Epidermal melanocyte (primary cell): ENCODE results near the gene PRPF18.

Source experiments
- DNase-seq: peaks from one replicate; pipeline ENCODE4 v3.0.0; 2011; ENCODE audit warnings: low spot score; ENCODE audit not compliant: insufficient read length

The PRPF18 gene

DNA sequence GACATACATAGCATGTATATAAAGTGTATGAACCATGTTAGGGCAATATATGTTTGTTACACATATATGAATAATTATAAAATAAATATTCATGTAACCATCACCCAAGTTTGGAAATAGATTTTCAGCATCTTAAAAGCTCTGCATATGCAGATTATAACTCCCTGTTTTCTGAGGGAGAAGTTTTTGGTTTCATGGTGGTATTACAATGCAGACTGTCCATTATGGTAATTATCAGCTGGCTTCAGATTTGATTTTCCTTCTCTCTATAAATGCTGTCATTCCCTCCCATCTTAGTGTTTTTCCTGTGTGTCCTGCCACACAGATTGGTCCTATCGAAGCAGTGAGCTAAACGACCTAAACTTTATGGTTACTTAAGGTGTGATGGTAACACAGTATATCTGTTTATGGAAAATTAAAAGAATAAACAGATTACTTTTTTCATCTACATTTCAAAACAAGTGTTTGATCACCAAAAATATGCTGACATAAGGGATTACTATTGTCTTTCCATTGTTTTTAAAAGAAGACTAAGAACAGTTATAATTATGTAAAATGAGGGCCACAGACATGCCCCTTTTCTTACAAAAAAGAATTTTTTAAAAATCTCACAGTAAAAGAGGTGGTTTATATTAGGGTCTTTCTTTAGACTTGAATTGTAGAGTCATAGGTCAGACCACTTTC, 17.7 kb downstream of the PRPF18 start:
- DNase-seq, result no peak

DNA sequence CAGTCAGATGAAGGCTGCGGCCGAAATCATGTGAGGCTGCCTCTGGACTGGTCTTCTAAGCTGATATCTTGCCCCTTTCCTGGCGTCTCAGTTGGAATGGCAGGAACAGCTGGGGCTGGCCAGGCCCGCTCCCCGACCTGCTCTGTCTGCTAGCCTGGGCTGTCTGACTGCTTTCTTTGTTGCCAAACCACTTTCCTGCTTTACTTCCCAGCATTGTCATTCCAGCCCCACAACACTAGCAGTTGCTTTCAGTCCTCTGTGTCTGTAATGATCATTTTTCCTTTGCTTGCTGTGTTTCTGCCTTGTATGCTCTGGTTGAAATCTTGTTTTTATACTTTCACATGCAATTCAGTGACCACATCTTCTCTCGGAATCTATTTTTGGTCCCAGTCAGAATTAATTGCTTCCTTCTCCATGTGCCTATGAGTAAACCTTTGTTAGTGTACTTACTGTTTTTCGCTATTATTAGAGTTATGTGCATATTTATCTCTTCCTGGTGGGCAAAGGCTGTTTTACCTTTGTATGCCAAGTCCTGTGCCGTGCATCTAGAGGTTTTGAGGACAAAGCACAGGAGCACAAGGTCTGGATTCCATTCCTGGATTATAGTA, 21.6 kb downstream of the PRPF18 start:
- peak; percentile 23 for DNase-seq

DNA sequence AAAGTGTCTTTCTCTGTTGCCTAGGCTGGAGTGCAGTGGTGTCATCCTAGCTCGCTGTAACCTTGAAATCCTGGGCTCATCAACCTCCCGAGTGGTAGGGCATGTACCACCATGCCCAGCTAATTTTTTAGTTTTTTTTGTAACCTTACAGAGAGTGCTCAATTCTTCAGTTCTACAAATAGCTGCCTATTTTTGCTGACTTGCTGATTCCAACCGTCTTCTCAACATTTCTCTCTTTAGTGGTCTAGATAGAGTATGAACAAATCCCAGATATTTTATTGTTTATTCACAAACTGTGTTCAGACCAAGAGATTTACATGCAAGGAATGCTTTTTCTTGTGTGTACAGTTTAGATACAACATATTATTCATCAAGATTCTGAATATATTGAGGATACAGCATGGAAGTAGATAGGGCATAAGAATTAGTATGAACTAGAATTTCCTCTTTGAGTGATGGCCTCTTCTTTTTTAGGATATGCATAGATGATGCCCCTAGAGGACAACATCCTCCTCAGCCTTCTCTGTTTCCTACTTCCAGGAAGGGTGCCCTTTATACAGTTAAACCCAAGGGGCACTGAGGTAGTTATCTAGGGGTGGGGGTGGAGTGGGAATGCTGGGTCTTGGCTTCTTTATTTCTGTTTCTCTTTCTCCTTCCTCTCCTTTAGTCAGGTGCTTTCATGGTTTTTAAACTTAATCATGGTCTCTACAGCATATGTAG, 26.0 kb downstream of the PRPF18 start:
- DNase-seq, result no peak

DNA sequence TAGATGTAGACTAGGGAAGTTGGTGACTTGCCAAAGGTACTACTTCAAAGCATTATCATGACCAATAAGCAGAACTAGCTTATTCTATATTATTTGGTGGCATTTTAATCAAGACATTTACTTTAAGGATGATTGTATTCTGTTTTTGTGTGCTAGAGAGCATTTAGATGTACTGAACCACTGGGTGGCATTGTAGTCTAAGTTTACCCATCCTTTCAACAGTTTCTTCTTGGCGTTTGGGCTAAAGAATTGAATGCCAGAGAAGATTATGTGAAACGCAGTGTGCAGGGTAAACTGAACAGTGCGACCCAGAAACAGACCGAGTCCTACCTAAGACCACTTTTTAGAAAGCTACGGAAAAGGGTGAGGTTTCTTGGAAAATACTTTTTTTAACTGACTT, 26.8 kb downstream of the PRPF18 start:
- peak; percentile 34 for DNase-seq

DNA sequence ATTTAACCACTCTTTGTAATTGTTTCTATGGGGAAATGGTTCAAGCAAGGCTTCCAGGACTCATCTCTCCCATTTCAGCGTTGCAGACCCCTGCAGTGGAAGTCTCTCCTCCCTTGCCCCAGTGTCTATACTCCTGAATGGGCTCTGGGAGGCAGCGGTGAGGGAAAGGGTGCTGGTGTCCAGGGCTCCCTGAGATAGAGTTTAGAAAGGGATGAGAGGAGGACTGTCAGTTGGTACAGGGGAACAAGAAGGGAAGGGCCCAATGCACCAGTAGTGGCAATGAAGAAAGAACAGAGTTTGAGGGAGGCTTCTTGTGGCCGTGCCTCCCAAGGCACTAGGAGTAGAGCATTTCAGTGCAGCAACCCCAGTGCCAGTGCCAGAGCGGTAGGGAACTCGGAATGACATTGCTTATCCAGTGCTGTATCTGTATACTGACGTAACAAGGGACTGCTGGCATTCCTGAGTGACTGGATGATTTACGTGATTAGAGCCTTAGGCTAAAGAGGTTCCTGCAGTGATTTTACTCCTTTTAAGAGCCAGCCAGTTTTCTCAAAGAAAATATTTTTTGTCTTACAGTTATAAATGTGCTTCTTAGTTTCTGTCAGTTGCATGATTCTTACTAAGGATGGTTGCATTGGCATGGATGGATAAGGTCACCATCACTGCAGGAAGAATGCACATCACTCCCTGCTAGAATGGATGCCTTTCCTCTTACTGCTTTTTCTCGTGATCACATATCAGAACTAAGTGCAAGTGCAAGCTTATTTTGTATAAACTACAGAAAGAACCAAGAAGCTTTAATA, 28.0 kb downstream of the PRPF18 start:
- peak; percentile 54 for DNase-seq

DNA sequence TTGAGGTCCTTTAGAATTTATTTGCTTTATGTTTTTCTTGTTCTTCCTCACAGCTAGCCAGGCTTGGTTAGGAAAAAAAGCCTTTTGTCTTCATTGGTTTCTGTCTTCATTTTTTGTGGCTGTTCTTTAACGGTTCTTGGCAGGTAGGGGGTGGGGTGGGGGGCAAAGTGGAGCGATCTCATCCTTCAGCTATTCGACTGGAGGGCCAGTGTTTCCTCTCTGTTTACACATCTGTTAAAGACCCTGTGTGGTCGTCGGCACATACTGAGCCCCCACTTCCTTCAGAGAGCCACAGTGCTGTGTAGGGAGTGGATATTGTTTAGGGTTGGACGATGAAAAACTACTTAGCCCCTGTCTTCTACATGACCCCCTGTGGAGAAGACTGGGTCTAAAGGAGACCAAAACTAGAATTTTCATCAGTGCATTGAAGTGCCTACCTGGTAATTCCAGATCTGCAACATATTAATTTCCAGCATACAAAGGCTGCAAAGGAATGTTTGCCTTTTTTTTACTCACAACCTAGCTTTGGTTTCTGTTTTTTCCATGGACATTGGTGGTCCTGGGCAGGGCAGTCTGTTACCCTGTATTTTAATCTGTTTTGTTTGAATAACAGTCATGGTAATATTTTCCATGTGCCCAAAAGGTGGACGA, 29.0 kb downstream of the PRPF18 start:
- no peak for DNase-seq

DNA sequence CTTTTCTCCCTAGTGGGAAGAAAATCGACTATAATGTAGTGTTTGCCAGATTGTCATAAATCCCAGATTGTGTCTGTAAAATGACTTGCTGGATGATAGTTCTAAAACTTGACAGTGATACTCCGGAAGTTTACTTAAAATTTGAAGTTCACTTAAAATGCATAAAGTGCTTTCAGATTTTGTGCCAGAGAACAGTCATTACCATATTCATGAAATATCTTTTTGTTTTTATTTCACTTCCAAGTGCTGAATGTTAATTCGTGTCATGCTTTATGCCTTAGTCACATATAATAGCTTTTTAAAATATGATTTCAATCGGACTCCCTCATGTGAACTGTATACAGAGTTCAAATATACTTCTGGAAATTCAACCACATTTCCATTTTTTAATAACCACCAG, 30.4 kb downstream of the PRPF18 start:
- no peak for DNase-seq

DNA sequence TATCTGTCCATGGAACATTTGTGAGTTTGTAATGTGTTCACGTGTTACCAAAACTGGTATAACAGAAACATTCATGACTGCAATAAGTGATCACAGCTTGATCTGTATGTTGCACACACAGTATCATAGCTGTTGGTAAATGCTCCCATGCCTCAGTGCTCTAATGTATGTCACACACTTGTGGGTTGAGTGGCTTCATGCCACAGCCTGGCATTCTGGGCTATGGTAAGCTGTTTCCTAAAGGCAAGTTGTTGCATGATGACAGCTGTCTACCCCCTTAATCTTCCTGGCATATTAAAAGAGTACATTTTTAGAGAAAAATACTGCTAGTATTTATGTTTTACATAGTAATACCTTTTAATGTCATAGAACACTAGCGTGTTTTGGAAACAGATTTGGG, 35.2 kb downstream of the PRPF18 start:
- no peak for DNase-seq

DNA sequence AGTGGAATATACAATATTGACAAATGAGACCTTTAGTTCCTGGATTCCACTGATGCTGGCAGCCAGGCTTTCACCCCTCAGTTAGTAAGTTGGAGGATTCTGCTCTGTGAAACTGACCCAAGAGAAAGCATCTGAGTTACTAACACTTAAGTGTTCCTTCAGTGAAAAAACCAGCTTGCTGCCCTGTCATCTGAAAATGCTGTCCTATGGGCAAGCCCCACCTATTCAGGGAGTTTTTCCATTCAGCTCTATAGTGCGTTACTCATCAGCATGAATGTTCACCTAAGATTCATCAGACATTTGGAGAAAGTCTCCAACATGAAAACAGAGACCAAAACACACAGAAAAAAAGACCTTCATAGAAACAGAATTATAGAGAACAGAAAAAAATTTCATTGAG, 37.9 kb downstream of the PRPF18 start:
- DNase-seq, result no peak

DNA sequence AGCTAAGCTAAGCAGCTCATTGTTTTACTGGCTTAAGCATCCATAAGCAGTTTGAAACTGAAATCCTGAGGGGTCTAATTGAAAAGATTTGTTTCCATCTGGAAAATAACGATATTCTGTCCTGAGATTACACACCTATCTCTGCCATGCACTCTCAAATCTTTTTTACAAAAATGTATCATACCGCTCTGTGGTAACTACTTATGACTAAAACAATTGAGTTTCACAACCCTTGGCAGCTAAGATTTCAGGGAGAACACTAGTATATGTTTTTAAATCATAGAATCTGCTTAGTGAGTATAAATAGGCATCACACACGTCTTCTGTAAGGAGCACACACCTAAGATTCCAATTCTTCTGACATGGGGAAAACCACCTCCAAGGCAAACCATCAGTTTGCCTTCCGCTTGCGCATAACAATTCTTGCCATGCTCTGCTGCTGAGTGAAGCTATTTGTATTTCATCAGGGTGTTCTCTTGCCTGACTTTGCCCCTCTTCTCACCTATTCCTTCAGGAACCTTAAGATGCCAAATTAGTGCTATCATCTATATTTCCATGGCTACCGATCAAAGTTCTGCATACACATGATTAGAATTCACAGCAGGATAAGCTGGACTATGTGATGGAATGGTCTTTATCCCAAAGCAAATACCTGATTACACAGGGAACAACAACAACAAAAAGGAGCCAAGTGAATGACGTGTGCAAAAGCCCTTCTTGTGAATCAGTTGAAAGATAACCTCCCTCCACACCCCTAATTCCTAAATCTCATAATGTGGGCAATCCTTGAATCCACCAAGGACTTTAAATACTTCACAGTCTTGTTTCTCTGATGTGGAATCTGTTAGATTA, 40.9 kb downstream of the PRPF18 start:
- DNase-seq, result no peak

DNA sequence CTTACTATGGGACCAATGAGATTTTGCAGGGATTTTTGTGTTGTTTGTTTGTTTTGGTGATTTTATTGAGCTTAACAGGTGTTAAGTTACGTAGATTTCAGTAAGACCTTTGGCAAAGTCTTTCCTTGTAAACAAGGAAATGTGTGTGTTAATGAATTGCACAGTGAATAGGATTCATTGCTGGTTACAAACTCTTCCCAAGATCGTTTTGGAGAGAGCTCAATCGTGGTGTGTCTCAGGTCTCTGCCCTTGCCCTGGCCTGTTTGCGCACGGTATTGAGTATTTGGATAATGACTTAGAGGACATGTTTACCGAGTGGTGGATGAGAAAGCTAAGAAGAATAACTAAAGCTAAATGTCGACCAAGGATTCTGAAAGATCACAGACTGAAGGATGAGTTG, 41.9 kb downstream of the PRPF18 start:
- no peak for DNase-seq

DNA sequence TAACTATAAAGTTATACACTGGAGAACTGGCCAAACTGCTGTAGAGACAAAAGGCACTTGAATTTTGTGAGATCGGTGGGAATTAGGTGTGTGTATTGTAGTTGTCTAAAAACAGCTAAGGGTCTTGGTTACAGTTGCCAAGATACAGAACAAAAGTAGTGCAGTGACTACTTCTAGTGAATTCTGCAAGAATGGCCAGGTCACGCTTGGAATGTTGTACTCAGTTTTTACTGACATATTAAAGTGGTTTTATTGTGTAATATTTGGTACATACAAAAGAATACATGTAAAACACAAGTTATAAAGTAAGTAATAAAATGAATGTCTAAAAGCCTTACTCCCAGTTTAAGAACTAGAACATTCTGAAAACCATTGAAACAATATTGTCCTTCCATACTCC, 42.4 kb downstream of the PRPF18 start:
- no peak for DNase-seq

DNA sequence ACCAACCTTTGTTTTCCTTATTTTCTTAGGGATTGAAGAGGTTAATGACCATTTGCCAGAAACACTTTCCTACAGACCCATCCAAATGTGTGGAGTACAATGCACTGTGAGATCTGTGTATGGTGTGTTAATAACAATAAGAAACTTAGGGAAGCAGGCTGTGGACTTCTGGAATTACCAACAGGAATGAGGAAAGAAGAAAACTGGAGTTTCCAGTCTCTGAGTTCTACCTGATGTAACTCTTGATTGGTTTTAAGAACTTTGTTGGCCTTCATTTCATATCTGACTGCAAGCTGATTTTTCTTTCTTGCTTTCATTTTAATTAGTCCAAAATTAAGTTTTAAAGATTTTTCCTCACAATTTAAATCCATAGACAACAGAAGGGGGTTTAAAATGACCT, 43.5 kb downstream of the PRPF18 start:
- no peak for DNase-seq

DNA sequence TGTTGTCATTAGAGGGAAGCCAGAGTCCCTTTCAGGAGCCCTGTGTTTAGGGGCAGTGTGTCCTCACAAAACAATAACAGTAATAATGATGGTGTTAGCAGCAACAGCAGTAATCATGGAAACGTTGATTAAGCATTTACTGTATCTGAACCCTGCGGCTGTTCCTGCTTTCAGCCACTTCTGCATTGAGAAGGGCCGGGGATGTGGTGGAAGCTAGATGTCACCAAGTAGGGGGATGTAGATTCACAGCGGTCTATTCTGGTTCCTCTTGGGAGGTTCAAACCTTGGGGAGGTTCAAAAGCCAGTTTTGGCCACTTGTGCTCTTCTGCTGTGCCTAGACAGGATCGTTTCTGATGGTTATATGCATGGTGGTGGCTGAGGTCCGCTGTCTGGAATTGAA, 44.8 kb downstream of the PRPF18 start:
- DNase-seq, result no peak

DNA sequence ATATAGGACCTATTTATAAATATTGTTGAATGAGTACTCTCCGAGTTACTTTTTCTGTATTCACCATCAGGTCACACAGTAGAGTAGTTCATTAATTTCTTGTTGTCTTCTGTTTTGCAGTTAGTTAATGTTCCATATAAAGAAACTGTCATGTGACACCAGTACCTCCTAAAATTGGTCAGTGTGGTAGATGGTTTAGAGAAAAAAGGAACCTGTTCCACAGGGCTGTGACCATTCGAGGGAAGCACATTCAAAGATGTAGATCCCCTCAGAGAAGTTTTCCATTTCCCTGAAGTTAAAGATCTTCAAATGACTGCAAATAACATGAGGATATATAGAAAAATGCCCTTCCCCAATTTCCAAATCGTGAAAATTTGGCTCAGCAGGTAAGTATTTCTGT, 45.7 kb downstream of the PRPF18 start:
- DNase-seq, result no peak

DNA sequence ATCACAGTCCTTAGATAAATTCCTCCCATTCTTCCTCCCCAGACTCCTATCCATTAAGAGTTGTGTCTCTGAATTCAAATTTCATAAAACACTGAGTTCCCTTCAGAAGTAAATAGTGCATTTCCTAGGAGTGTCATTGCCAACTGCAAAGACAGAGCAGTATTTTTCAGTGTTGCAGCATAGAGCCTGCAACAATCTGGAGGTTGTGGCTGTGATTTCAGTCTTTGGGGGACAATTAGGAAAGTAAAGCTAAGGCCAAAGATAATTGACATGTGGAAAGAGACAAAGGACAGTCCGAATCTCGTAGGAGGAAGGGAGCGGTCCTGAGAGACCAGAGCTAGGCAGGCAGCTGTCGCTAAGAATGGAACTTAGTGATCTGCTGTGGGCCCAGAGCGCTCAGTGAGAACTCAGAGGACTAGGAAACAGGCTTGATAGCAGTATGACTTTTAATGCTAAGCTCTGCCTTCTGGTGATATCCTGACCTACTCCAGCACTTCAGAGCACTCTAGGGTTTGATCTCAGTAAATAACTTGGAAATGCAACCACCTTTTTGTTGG, 46.2 kb downstream of the PRPF18 start:
- no peak for DNase-seq

DNA sequence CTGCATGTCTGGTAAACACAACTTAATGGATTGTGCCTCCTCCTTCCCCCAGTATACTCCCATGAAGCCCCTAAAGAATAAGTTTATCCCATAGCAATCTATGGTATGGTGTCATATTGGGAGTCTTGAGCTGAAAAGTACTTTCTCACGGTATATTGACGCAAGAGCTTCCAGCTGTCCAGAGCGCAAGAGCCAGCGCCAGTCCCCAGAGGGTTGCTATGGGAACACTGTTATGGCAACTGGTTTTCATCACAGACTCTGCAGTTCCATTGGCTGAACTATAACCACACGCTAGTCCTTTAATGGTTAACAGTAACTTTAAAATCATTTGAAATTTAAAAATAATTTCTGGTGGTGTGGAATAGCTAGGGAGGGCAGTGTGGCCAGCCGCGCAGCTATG, 46.9 kb downstream of the PRPF18 start:
- DNase-seq, result no peak

DNA sequence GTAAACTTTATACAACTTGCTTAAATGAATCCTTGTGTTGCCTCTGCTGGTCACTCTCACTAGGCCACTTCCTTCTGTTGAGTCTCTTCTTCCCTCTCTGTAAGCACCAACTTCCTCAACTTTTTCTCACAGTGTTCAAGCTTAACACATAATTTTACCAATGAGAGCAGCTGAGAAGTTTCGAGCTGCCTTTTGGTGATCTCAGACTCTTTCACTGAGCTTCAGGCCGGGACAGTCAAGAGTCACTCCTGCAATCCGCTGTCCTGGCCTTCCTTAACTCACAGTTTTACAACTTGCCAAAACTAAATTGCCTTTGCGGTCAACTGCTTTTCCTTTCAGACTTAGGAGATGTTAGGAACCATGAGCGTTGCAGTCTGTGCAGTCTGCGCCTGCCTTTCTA, 47.4 kb downstream of the PRPF18 start:
- no peak for DNase-seq

DNA sequence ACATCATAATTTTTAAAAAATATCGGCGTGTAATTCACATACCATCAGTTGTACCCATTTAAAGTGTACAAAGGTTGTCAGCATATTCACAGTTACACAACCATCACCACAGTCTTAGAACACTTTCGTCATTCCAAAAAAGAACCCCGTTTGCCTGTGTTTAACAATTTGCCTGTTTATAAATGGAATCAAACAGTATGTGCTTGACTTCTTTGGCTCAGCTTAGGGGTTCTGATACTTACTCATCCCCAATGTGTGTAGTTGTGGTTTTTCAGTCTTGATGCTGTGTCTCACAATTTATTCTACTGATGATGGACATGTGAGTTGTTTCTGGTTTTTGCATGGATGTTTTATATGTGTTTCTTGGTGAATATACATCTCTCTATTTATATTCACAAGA, 50.0 kb downstream of the PRPF18 start:
- DNase-seq, result no peak

DNA sequence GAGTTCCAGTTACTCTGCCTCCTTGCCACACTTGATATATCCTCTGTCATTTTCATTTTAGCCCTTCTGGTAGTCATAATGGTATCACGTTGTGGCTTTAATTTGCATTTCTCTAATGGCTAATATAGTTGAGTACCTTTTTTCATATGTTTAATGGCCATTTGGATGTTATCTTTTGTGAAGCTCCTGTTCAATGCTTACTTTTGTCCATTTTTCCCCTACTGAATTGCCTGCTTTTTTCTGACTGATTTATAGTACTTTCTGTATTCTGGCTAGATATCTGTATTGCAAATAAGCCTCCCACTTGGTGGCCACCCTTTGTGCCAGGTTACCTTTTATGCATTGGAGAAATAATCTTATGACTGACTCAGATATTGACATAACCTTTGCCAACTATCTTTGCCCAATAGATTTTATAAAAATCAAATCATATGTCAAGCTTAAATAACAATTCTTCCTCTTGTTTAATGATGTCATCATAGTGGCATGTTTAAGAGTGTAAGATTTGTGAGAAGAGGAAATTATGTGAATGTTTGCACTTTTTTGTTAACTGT, 50.6 kb downstream of the PRPF18 start:
- DNase-seq, result no peak
